ENCODE data around the gene FNDC3B.

Gene FNDC3B

DNA sequence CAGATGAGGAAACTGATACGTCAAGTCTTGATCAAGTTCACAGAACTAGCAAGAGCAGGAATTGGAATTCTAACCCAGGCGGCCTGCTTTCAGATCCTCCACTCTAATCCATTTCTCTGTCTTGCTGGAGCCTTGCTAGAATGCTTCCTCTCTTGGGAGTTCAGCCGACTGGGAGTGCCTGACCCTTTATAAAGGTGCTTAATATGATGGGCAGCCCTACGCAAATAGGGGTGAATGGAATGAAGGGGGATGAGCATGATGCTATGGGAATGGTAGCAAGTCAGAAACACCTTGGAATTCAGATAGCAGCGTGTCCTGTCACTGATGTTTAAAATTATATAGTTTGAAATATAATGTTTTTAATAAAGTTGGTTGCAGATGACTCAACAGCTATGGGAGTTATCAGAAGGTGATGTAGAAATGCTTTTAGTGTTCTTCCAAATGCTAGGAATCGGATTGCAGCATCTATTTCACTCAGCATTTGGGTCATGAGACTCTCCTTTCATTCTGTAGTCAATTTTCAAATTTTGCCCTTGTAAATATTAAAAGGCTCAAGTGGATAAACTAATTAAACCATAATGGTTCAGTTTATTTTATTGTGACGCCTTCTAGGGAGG is 150.7 kb downstream of the FNDC3B start:
- DNase-seq = no peak
- in situ Hi-C loops (cut with MboI; ENCODE audit: low pct_unique_long_range_greater_than_20kb, low sequenced_read_pairs) = no loop called here

DNA sequence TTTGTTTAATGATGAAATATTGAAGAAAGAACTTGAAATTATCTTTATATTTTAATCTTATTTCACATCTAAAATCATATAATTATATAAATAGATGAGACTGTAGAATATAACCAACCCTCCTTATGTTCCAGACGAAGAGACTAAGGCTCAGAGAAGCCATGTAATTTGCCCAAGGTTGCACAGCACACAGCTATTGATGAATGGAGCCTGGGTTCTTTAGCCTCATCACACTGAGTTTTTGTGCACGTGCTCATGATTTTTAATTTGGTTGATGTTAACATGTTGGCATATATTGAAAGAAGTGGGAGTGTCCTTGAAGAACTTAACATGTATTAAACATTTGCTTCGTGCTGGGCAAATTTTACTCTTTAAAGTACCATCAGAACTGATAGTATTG is 151.6 kb downstream of the FNDC3B start:
- in situ Hi-C loops (cut with MboI; ENCODE audit: low pct_unique_long_range_greater_than_20kb, low sequenced_read_pairs) = no loop called here
- DNase-seq = no peak

DNA sequence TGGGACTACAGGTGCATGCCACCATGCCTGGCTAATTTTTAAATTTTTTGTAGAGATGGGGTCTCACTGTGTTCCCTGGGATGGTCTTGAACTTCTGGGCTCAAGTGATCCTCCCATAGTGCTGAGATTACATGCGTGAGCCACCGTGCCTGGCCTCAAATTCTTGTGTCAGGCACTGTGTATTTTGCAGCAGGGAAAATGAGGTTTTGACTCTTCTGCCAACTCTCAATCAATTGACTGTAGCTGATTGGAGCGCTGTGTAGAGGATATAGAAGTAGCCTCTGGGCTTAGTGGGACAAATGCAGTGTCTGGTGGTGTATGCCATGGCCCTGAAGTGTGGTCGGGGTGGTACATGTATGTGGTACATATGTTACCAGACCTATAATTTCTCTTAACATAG is 152.3 kb downstream of the FNDC3B start:
- in situ Hi-C loops (cut with MboI; ENCODE audit: low pct_unique_long_range_greater_than_20kb, low sequenced_read_pairs) = no loop called here
- no peak for DNase-seq

DNA sequence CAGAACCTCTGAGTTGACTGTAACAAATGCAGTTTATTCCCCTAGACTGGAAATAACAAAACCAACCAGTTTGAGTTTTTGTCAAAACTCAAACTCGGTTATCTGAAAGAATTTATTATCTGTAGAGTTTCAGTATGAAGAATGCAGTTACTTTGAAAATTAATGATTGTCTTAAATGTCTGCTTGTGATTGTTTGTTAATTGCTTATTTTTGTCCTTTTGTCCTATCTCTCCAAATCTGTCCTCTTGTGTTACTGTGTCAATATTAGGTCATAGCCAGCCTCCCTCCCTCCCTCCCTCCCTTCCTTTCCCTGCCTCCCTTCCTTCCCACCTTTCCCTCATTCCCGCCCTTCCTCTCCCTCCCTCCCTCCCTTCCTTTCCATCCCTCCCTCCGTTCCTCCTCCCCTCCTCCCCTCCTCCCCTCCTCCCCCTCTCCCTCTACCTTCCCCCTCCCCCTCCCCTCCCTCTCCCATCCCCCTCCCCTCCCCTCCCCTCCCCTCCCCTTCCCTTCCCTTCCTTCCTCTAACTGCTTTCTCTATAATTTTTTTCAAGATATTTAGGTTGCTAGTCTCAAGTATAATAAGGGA is 153.5 kb downstream of the FNDC3B start:
- in situ Hi-C loops (cut with MboI; ENCODE audit: low pct_unique_long_range_greater_than_20kb, low sequenced_read_pairs) = no loop called here
- no peak for DNase-seq

DNA sequence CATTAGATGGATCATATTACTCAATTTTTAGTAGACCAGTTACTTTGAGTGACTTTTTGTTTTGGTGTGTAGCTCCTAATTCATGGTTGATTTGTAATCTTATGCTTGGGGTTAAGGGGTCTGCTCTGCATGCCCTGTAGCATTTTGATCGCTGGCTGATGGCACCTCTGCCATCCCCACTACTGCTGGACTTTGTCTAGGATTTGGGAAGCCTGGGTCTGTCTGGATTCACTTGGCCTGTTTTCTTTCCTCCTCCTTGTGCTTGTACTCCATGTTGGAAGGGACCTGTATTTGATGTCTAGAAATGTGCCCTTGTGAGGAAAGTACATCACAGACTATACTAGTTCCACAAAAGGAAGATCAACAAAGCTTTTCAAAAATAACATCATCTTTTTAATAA is 154.1 kb downstream of the FNDC3B start:
- DNase-seq = no peak
- in situ Hi-C loops (cut with MboI; ENCODE audit: low pct_unique_long_range_greater_than_20kb, low sequenced_read_pairs) = no loop called here

DNA sequence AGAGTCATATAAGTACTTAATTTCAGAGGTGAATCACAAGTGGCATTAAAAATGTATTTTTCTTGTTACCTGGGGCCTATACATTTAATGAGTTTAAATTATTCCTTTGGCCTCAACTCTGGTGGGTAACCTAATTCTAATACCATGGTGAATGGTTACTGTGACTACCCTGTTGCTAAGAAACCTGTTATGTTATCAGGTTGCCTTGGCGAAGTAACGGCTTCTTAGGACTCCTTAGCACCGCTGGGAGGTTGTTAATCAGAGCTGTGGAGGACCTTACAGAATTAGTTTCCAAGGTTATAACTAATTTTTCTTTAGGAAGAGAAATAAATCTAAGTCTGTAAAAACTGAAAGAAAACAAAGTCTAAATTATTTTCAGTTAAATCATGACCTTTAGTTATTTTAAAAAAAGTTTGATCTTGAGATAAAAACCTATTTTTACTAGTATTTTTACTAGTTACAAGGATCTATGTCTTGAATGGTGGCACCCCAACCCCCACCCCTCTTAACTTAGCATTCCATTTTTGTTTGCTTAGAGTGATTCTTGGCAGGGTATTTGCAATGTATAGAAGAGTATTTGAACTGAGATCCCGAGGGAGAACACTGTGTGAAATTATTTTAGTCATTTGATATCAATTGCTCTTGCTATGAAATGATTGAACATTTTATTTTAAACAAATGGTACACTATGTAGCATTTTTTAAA is 155.5 kb downstream of the FNDC3B start:
- DNase-seq = no peak
- in situ Hi-C loops (cut with MboI; ENCODE audit: low pct_unique_long_range_greater_than_20kb, low sequenced_read_pairs) = no loop called here

DNA sequence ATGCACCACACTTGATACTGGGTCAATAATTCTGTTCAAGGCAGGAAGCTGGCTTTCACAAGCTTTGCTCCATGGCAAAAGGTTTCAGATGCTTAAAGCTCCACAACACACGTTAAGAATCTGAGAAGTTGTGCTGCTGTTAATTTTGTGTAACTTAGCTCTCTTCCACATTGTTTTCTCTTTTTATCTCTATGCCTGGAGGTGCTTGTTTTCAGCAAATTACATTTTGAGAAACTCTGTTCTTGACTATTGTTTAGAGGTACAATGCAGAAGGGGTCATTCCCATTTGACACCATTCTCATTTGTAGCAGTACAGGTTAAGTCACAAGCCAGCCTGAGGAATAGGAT is 156.0 kb downstream of the FNDC3B start:
- in situ Hi-C loops (cut with MboI; ENCODE audit: low pct_unique_long_range_greater_than_20kb, low sequenced_read_pairs) = no loop called here
- DNase-seq = no peak

DNA sequence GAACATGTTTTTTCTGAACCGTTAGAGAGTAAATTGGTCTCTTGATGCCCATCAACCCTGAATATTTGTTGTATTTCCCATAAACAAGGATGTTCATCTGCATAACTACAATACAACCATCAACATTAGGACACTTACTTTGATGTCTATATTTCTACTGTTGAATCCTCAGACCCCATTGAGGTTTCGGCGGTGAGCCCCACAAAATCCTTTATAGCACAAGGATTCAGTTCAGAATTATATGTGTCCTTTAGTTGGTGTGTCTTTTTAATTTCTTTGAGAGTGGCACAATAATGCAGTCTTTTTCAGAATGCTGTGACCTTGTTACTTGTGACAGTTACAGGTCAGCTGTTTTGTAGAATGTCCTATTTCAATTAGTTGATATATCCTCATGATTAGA is 158.0 kb downstream of the FNDC3B start:
- in situ Hi-C loops (cut with MboI; ENCODE audit: low pct_unique_long_range_greater_than_20kb, low sequenced_read_pairs) = no loop called here

DNA sequence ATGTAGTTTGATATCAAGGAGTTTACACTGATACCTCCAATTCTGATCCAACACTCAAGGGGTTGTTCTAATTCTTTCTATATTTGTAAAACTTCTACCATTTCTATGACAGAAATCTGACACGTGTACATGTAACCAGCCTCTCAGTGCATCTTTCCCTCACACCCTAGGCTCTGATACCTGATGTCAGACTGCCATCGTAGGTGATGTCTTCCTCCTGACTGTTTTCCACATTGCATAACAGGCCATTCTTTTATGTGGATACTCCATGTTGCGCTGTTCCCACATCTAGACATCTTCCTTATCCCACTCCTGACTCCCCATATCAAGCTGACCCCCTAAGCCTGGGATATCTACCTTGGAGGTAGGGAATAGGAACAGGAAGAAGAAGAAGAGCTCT is 159.1 kb downstream of the FNDC3B start:
- DNase-seq = no peak
- in situ Hi-C loops (cut with MboI; ENCODE audit: low pct_unique_long_range_greater_than_20kb, low sequenced_read_pairs) = no loop called here

More for the DNA sequence above, 158.0 kb downstream of the FNDC3B start:
- DNase-seq = no peak

DNA sequence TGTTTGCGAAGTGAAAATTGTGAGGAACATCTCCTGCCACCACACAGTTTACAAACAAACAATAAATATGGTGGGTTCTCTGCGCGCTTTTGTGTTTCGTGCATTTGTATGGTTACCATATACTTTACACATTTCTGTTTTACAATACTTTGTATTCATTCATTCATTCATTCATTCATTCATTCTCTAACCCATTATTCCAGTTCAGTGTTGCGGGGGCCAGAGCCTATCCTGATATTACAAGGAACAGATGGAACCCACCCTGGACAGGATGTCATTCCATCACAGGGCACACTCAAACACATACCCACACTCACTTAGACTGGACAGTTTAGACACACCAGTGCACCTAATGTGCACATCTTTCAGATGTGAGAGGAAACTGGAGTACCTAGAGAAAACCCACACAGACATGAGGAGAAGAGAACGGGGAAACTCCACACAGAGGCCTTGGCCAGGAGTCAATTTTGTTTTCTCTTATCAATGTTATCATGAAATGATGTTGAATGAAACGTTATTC is 160.5 kb downstream of the FNDC3B start:
- in situ Hi-C loops (cut with MboI; ENCODE audit: low pct_unique_long_range_greater_than_20kb, low sequenced_read_pairs) = no loop called here
- DNase-seq = no peak

DNA sequence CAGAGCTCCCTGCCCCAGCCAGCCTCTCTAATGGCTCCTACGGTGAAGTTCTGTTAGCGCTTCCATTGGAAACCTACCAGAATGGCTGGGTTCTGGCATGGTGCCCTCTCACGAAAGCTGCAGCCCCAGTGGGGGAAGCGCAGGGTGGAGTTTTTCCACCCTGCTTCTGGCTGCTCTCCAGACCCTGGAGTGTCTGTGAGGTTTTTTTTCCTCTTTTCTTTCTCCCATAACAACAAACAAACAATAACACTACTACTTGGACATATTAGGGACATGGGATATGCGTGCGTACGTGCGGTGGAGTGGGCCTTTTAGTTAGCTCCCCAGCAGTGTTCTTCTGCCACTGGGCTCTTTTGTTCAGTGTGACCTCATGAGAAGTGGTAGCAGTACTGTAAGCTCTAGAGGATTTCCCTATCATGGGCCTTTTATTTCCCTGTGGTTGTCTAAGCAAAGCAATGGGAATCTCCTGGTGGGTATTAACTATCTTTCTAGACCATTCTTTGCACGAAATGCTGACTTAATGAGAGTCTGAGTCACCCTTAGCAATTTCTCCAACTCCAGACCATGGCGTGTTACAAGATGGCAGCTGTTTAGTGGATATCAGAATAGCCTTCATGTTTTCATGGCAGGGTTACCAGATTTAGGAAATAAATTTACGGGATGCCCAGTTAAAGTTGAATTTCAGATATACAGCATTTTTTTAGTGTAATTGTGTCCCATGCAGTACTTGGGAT is 161.9 kb downstream of the FNDC3B start:
- no peak for DNase-seq
- in situ Hi-C loops (cut with MboI; ENCODE audit: low pct_unique_long_range_greater_than_20kb, low sequenced_read_pairs) = no loop called here

DNA sequence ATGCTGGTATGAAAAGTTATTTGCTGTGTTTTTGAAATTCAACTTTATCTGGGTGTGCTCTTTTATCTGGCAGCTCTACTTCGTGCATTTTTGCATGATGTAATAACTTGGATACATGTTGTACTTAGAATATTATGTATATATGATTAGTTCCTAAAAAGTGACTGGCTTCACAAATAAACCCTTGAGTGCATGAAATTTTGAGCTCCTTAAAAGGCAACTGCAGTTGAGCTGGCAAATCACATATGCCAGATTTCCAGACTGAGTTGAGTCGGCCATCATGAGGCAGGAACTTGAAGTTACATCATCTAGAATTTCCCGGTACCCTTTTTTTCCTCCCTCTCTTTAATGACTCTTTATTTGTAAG is 162.5 kb downstream of the FNDC3B start:
- in situ Hi-C loops (cut with MboI; ENCODE audit: low pct_unique_long_range_greater_than_20kb, low sequenced_read_pairs) = no loop called here
- DNase-seq = no peak

DNA sequence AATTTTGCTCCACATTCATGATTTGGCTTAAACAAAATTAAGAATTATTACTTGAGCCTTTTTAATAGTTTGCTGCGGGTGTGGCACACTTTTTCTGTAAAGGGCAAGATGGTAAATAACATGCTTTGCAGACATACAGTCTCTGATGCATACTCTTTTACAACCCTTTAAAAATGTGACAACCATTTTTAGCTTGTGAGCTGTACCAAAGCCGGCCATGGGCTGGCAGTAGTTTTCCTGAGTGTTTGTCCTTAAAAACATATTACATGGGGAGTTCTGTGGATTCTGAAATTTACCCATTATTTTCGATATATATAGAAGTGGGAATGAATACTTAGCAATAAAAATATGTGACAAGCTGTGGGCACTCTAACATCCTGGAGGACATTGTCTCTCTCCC is 163.4 kb downstream of the FNDC3B start:
- in situ Hi-C loops (cut with MboI; ENCODE audit: low pct_unique_long_range_greater_than_20kb, low sequenced_read_pairs) = no loop called here
- DNase-seq = no peak

DNA sequence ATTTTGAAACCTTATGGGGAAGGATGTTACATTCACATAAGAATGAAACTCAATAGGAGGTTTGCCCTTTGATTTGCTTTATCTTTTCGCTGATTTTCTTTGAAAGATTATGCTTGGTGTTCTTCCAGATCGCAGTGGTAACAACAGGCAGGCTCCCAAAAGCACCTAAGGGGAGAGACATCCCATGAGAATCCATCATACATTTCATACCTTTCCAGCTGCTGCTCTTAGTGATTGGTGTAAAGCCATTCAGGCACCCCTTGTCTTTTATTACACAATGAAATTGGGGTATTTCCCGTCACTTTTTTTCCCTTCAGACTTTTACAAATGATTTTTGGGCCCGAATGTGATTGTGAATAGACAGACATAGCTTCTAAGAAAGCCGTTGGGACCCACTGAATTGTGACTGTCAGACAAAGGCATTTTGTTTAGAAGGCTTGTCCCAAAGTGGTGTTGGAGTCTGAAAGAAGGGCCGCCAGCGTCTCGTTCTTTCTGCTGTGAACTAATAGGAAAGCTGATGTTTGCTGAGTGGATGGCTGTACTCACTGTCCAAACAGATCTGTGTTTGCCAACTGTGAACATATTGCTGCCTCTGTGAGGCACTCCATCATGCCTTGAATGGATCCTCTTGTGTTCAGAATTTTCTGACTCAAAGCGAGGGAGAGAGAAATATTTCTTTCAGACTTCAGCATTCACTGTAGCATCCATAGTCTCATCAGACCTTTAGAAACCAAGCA is 164.3 kb downstream of the FNDC3B start:
- no peak for DNase-seq
- in situ Hi-C loops (cut with MboI; ENCODE audit: low pct_unique_long_range_greater_than_20kb, low sequenced_read_pairs) = no loop called here

DNA sequence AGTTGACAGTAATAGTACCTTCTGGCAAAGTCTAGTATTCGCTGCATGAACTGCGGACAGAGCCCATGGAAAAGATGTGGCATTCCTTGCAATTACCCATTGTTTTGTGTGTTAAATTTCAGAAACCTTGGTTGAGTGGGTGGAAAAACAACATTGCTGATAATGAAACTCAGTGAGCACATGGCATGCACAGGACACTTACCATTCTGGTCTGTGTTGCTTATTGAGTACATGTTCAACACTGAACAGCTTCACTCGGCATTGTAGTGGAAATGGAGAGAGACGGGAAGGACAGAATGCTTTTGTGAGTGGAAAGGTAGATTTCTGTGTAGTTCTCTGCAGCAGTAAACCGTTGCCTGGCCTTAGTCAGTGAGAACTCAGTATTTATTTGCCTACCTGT is 165.3 kb downstream of the FNDC3B start:
- no peak for DNase-seq
- in situ Hi-C loops (cut with MboI; ENCODE audit: low pct_unique_long_range_greater_than_20kb, low sequenced_read_pairs) = no loop called here

DNA sequence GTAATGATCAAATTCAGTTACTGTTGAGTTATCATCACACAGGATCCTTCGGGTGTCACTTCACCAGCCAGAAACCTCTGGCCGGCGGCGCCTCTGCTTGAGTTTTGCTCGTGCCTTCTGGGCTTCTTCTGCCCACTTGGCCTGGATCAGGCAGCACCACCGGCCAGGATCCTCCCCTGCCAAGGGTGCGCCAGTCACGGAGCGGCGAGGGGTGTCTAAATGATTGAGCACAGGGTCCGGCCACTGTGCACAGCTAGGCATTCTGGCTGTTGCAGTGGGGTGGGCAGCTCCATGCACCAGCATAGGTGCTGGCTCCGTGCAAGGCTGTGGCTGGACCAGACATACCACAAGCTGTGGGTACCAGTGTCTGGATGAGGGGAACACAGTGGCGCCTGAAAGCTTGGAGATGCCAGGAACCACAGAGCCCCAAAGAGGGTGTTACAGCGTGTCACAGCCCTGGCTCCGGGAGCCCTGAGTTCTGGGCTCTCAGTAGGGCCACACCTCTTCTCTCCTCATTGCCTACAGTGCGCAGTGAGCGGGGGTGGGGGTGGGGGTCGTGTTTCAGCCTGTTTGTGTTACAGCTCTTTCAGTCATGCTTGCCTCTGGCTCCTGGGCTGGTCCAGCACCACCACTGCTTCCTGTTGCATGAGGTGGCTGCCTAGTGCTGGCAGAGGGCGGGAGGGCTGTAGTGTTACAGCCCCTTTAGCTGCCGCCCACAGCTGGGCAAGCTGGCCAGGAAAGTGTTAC is 169.4 kb downstream of the FNDC3B start:
- DNase-seq = peak; percentile 7
- in situ Hi-C loops (cut with MboI; ENCODE audit: low pct_unique_long_range_greater_than_20kb, low sequenced_read_pairs) = no loop called here

DNA sequence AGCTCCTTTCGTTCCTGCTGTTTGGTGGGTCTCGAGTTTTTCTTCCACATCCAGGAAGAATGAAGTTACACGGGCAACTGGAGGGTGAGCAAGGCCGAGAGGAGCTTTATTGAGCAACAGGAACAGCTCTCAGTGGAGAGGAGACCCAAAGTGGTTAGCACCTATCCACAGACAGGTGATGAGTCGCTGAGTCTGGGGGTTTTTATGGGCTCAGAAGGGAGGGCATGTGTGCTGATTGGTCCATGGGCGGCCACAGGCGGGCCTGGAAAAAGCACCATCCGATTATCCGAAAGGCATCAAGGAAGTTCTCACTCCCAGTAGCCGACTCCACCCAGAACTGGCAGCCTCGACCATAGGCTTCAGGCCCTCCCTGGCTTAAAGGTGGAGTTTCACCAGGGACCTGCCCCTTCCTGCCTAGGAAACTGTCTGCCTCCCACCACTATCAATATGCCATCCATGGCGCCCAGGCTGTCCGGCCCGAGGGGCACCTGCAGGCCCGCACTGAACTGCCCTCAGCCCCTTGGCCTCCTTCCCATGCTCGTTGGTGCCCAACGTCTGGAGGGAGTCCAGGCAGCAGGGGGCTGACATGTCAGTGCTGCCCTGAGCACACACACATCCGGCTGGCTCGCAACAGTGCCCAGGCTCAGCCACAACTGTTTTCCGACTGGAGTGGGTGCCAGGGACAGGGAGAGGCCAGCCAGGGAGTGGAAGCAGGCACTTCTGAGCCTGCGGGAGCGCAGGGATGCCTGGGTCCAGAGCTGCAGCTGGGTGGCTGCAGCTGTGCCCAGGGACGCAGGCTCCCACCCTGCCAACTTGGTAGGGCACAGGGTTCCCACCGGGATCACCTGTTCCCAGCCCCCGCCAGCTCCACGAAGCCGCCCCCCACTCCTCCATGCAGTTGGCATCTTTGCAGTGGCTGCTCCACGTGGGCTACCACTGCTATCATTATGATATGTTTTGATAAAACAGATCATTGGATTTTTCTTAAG is 170.2 kb downstream of the FNDC3B start:
- DNase-seq = no peak
- in situ Hi-C loops (cut with MboI; ENCODE audit: low pct_unique_long_range_greater_than_20kb, low sequenced_read_pairs) = no loop called here

DNA sequence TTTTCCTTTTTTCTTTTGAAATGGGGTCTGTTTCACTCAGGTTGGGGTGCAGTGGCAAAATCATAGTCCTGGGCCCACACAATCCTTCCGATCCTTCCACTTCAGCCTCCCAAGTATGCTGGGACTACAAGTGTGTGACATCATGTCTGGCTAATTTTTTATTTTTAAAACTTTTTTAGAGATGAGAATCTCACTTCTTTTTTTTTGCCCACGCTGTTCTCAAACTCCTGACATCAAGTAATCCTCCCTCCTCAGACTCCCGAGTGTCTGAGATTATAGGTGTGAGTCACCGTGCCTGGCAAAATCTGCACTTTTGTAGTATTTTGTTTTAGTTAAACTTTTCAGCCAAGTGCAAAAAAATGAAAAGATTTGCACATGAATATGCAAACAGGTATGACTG is 171.0 kb downstream of the FNDC3B start:
- DNase-seq = no peak

More for the DNA sequence above, 171.0 kb downstream of the FNDC3B start:
- in situ Hi-C loops (cut with MboI; ENCODE audit: low pct_unique_long_range_greater_than_20kb, low sequenced_read_pairs) = no loop called here

Data from KBM-7 (cell line).